Thyroid gland (tissue), 4 donors: ENCODE data around the gene SORCS2.

Experiments
- CTCF ChIP-seq, 6 experiments: fragments of 200-600 bp in 3 of 6; fragments of 450-650 bp in 3 of 6; sonication (generic) in 3 of 6; IDR thresholded peaks; one replicate each; pipeline ENCODE4 v1.5.1; 2016 to 2019; ENCODE audit warnings: antibody characterized with exemption in 6 of 6, mild to moderate bottlenecking in 2 of 6, inconsistent platforms in 1 of 6, moderate library complexity in 1 of 6
- POLR2A ChIP-seq, 2 donors: fragments of 450-650 bp; IDR thresholded peaks; one replicate each; pipeline ENCODE4 v1.6.1; 2017; ENCODE audit warnings: antibody characterized with exemption in 2 of 2, mild to moderate bottlenecking in 2 of 2, moderate library complexity in 1 of 2

GRCh38 chr4:7264694-7265093 is 72.4 kb downstream of the SORCS2 start:
- TF ChIP-seq CTCF (IDR thresholded peaks at IDR 0.05), result no peak
- TF ChIP-seq POLR2A (IDR thresholded peaks at IDR 0.05), result no peak
